HG03565 (cell line): ENCODE measurements around the gene MAB21L1.

Source experiments
- ATAC-seq: cut with Tn5 transposase; IDR thresholded peaks from one replicate; pipeline ENCODE4 v1.9.1; 2021; ENCODE audit warnings: mild to moderate bottlenecking, moderate library complexity; ENCODE audit not compliant: unreplicated experiment

Gene MAB21L1

DNA sequence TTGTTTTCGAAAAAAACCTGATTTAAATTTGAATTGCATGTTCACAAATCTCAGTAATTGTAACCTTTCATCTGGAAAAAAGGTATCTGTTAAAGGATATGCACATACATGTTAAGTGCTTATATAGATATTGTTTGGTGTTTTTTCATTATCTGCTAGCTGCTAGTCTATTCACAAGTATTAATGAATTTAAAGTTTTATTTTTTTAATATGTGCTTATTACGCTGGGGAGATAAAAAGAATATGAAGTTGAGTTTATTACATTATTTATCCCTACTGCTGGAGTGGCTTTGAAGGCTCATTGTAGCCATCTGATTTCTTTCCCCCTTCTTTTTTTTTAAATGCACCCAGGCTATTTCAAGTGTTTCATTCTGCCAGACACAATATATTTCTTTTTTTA is 3.9 kb upstream of the MAB21L1 start:
- ATAC-seq: no peak

DNA sequence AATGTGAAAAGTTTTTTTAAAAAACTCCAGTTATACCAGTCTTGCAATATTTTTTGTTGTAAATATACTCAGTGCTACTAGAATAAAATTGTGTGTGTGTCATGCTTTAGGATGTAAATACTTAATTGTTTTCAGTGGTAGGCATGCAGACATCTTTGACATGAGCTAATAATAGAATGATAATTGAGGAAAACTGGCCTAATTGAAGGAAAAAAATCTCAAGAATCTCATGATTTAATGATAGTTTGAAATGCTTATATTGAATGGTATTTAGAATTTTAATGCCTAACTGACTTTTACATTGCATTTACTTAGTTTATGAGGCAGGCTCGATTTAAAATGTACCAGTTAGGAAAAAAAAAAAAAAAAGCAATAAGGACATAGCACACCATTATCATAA is 3.2 kb upstream of the MAB21L1 start:
- ATAC-seq: no peak

- ATAC-seq: no peak
Observed at GRCh38 chr13:35479038-35479492, 2.6 kb upstream of the MAB21L1 start.

GRCh38 chr13:35478271-35479037 is 2.0 kb upstream of the MAB21L1 start:
- ATAC-seq: no peak

- no peak for ATAC-seq
Observed at GRCh38 chr13:35477386-35477946, 977 bp upstream of the MAB21L1 start.

DNA sequence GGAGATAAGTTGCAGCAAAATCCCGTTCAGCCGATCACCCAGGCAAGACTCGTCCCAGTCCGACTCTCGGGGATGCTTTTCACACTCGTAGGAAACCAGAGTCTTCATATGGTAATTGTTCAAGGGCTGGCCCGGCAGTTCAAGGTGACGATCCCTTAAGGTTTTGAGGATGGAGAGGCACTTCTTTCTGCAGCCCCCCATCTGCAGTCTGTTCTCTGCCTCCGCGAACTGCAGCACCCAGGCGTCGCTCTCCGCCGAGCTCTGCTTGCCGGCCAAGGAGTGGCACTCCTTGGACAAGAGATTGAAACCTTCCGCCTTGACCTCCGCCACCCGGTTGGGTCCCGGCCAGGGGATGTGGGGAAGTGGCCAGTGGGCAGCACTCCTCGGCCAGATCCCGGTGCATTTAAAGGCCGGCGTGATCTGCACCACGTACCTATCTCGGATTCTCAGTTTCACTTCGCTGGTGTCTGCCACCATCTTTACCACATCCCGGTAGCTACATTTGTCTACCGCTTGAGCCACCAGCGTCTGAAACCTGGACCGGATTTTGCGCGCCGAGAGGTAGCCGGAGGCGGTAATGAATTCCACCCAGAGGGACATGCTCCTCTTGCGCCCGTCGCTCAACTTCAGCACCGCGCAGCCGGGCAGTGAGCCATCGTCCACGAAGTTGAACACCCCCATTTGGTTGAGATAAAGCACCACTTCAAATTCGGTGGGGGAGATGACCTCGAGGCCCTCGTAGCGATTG is 1.1 kb downstream of the MAB21L1 start:
- ATAC-seq: no peak

GRCh38 chr13:35474496-35475211 is 1.8 kb downstream of the MAB21L1 start:
- no peak for ATAC-seq

DNA sequence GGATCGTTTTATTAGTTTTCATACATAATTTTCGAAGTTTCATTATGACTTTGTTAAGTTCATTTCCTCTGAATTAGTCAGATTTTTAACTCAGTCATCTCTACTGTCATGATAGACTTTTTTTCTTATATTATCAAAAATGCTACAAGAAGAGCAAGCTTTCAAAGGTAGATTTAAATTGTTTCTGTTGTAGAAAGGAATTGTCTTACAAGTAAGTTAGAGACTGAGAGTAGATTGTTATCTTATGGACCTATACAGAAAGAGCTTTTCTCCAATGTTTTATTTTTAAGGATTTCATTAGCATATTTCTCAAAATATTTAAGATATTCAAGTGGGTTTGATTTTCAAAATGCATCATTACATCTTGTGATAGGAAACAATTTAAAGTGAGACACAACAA is 2.7 kb downstream of the MAB21L1 start:
- ATAC-seq: no peak

DNA sequence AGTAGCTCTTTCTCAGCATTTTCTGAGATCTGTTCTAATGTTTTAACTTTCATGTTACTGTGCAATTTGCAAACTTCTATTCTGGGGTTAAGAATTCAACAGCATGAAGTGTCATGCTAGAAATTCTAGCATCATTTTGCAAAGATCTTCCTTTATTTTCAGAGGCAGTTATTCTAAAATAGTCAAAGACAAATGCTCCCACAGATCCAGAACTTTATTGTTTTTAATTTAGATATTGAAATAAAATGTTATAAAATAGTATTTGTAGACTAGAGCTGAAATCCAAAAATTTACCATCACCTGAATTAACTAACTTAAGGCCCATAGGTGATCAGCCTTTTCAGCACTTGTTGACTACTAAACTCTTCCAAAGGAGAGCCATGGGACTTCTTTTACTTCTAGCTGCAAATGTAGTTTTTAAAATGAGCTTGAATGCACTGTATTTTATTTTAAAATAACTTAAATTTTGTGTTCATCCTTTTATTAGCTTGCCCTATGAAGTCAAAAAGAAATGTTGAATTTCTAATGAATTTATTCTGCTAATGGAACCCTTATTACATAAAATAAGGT is 3.2 kb downstream of the MAB21L1 start:
- ATAC-seq: no peak

DNA sequence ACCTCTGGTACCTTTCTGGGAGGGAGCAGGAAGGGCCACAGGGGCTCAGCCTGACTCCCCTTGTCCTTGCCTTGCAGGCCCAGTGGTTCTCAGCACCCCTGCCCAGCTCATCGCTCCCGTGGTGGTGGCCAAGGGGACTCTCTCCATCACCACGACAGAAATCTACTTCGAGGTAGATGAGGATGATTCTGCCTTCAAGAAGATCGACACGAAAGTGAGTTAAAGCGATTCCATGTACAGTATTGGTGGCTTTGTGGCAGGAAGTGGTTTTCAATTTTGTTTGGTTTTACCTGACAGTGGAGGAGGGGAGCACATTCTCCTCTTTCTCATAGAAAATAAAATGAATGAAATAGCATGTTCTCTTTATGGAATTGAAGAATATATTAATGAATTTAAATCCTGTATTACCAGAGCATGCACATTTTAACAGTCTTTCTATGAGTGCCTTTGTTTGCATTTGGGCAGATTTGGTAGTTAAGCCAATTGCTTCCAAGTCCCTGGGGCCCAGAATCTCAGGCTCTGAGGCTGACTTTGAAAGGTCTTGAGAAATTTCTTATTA is 4.1 kb downstream of the MAB21L1 start:
- no peak for ATAC-seq

DNA sequence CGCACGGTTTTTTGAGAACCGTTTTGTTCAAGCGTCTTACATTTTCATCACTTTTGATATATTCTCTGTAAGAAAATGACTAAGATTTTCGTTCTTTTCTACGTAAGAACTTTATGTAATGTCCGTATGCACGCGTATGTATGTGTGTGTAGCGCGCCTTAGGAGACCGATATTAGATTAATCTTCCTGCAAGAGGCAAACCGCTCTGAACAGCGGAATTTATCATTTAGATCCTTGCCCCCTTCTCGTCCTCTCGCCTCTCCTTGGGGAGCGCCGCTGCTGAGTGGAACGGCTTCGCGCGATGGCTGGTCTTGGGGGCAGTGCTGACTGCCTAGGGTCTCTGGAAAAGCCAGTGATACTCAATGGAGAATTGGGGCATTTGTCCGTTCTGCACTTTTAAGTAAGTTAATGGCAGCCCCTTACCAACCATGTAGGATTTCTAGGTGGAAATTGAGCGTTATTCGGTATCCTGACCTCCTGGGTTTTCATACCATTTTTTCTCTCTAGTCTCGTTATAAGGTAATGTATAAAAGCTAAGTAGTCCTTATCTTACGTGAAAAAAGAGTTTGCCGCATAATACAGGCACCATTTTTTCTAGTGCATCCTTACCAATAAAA is 4.7 kb downstream of the MAB21L1 start:
- ATAC-seq: no peak

GRCh38 chr13:35470671-35471661 is 5.5 kb downstream of the MAB21L1 start:
- ATAC-seq: no peak

DNA sequence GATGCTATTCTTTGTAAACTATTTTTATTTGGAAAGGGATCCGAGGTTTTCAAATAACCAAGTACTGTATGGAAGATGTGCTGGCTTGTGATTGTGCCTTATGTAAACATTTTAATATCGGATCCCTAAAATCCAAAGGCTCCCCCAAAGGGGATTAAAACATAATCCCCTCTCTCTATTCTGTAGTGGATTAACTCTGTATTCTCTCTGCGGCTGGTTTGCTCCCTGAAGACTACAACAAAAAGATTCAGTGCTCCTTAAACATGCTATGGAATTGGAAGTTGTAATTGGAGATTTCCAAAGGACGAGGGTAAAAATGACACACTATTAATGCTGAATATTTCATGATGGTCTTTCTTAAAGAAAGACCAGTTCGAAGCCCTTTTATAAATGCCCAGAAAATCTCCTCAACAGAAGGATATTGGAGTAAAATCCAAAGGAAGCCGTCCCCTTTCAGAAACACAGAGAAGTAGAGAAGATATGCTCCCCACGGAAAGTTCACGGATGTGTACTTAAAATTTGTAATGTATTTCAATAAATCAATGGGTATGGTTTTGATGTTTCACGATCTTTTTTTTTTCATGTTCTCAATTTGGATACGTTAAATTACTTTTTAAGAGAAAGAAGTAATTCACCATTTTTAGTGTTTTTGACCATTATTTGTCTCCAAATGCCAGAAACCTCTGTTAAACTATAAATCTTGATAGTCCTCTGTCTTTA is 6.5 kb downstream of the MAB21L1 start:
- ATAC-seq: no peak

GRCh38 chr13:35468195-35468594 is 8.3 kb downstream of the MAB21L1 start:
- ATAC-seq: no peak

DNA sequence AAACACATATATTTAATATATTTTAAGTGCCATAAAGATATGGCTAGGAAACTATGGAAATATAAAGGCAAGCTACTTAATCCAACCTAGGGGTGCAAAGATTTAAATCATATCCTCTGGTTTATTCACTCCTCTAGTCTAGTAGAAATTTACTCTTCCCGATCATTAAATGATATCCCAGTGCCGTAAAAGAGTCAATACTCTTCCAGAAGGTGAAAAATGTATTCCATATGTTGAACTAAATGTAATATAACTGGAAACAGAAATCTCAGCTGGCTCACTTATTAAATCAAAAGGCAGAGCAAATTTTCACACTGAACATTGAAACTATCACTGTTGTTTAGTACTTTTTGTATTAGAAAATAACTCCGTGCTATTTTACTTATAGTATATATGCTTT is 11.1 kb downstream of the MAB21L1 start:
- ATAC-seq: no peak

GRCh38 chr13:35460061-35460460 is 16.4 kb downstream of the MAB21L1 start:
- ATAC-seq: no peak

DNA sequence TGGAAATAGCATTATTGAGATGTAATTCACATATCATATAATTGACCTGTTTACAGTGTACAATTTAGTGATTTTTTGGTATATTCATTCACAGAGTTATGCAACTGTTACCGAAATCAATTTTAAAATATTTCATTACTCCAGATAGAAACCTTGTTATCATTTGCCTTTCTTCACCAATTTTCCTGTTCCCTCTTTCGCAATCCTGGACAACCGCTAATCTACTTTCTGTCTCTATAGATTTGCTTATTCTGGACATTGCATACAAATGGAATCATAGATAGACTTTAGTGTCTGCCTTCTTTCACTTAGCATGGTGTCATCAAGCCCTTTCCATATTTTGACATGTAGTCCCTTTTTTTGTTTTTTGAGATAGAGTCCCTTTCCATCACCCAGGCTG is 19.2 kb downstream of the MAB21L1 start:
- ATAC-seq: no peak

GRCh38 chr13:35455022-35455421 is 21.5 kb downstream of the MAB21L1 start:
- no peak for ATAC-seq
